Measurements from ENCODE around the gene RANBP9.

DNA sequence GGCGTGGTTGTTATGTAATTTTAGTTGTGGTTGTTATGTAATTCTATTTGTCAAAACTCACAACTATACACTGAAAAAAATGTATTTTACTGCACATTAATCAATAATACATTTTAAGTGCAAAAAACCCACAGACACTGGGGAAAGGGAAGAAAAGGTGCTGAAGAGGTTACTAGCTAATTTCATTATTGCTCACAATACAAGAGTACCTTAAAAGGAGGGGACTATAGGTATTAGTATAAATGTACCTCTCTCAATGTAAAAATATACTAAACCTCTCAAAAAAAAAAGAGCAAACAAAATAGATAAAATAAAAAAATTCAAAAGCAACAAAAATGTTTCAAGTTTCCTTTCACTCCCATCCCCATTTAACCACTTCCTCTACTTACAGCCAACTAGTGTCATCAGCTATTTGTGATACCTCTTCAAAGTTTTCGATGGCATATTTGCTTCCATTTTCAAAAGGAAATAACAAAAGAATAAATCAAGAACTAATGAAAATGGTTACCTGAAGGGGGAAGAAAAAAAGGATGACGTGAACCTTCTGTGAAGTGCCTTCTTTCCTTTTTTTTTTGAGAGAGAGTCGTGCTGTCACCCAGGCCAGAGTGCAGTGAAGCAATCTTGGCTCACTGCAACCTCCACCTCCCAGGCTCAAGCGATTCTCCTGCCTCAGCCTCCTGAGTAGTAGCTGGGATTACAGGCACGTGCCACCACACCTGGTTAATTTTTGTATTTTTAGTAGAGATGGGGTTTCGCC, 30.2 kb downstream of the RANBP9 start:
- TF ChIP-seq, protein P1, sequence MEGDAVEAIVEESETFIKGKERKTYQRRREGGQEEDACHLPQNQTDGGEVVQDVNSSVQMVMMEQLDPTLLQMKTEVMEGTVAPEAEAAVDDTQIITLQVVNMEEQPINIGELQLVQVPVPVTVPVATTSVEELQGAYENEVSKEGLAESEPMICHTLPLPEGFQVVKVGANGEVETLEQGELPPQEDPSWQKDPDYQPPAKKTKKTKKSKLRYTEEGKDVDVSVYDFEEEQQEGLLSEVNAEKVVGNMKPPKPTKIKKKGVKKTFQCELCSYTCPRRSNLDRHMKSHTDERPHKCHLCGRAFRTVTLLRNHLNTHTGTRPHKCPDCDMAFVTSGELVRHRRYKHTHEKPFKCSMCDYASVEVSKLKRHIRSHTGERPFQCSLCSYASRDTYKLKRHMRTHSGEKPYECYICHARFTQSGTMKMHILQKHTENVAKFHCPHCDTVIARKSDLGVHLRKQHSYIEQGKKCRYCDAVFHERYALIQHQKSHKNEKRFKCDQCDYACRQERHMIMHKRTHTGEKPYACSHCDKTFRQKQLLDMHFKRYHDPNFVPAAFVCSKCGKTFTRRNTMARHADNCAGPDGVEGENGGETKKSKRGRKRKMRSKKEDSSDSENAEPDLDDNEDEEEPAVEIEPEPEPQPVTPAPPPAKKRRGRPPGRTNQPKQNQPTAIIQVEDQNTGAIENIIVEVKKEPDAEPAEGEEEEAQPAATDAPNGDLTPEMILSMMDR (IDR thresholded peaks at IDR 0.05) = no peak
- TF ChIP-seq POLR2A (IDR thresholded peaks at IDR 0.05) = no peak

Data from body of pancreas (tissue), 4 donors.